Limb (tissue), 2 donors: Measurements from ENCODE around the gene MTF1.
"Not testable (repeated sequence)": the region's sequence is repeated elsewhere in the genome, so short reads cannot be mapped to it uniquely, and the experiment has no call there.

Experiments
- DNase-seq, 2 donors: peaks; one replicate each; pipeline ENCODE4 v3.0.0-alpha.2; 2016; ENCODE audit errors: extremely low spot score in 2 of 2

The MTF1 gene

GRCh38 chr1:37859507-37860345 lies at the start of gene MTF1:
TSS of gene MTF1 (minus strand) at chr1:37859592. CDS start at chr1:37857658, 1,934 bp downstream.
- DNase-seq = peak; percentile 96 to 97

GRCh38 chr1:37908531-37908930 lies 49.1 kb upstream of the MTF1 start:
- DNase-seq = not testable (repeated sequence)

GRCh38 chr1:37907416-37908125 lies 48.2 kb upstream of the MTF1 start:
- DNase-seq = not testable (repeated sequence)

GRCh38 chr1:37906591-37906990 lies 47.2 kb upstream of the MTF1 start:
- DNase-seq = not testable (repeated sequence)

GRCh38 chr1:37905727-37906126 lies 46.3 kb upstream of the MTF1 start:
- no peak for DNase-seq

- DNase-seq = not testable (repeated sequence)
These were observed 44.5 kb upstream of the MTF1 start for GRCh38 chr1:37903921-37904320.

GRCh38 chr1:37902983-37903382 lies 43.6 kb upstream of the MTF1 start:
- no peak for DNase-seq

GRCh38 chr1:37901893-37902225 lies 42.5 kb upstream of the MTF1 start:
- no peak for DNase-seq

- DNase-seq = no peak
These were observed 42.0 kb upstream of the MTF1 start for GRCh38 chr1:37901191-37901892.

GRCh38 chr1:37897563-37897962 lies 38.2 kb upstream of the MTF1 start:
- DNase-seq = not testable (repeated sequence)

GRCh38 chr1:37893673-37894072 lies 34.3 kb upstream of the MTF1 start:
- DNase-seq = no peak

- no peak for DNase-seq
These were observed 33.0 kb upstream of the MTF1 start for GRCh38 chr1:37892151-37893047.

- no peak for DNase-seq
These were observed 31.1 kb upstream of the MTF1 start for GRCh38 chr1:37890378-37891014.

GRCh38 chr1:37888022-37888700 lies 28.8 kb upstream of the MTF1 start:
- no peak for DNase-seq

GRCh38 chr1:37884145-37884544 lies 24.8 kb upstream of the MTF1 start:
- DNase-seq = no peak

GRCh38 chr1:37883671-37884070 lies 24.3 kb upstream of the MTF1 start:
- no peak for DNase-seq

GRCh38 chr1:37879865-37880264 lies 20.5 kb upstream of the MTF1 start:
- no peak for DNase-seq

- DNase-seq = no peak
These were observed 18.7 kb upstream of the MTF1 start for GRCh38 chr1:37878071-37878470.

- no peak for DNase-seq
These were observed 16.4 kb upstream of the MTF1 start for GRCh38 chr1:37875833-37876232.

GRCh38 chr1:37872692-37873091 lies 13.3 kb upstream of the MTF1 start:
- DNase-seq = no peak
